Fibroblast of lung (primary cell): ENCODE data around the gene ANKS1B.

Experiments
- EZH2 ChIP-seq: IDR thresholded peaks from 2 replicates; pipeline ENCODE4 v1.5.1; 2012; ENCODE audit warnings: low read length, control low read depth, mild to moderate bottlenecking; ENCODE audit errors: missing control alignments
- TF ChIP-seq, protein P1 (sequence below), 2 donors: IDR thresholded peaks in 1 of 2; conservative IDR thresholded peaks in 1 of 2; 1 replicate in 1 of 2; 2 replicates in 1 of 2; pipeline ENCODE4 v1.5.1; 2011 to 2012; ENCODE audit warnings: low read length in 2 of 2, control low read depth in 1 of 2, inconsistent platforms in 1 of 2, low read depth in 1 of 2, mild to moderate bottlenecking in 1 of 2

- TF ChIP-seq, protein P1, sequence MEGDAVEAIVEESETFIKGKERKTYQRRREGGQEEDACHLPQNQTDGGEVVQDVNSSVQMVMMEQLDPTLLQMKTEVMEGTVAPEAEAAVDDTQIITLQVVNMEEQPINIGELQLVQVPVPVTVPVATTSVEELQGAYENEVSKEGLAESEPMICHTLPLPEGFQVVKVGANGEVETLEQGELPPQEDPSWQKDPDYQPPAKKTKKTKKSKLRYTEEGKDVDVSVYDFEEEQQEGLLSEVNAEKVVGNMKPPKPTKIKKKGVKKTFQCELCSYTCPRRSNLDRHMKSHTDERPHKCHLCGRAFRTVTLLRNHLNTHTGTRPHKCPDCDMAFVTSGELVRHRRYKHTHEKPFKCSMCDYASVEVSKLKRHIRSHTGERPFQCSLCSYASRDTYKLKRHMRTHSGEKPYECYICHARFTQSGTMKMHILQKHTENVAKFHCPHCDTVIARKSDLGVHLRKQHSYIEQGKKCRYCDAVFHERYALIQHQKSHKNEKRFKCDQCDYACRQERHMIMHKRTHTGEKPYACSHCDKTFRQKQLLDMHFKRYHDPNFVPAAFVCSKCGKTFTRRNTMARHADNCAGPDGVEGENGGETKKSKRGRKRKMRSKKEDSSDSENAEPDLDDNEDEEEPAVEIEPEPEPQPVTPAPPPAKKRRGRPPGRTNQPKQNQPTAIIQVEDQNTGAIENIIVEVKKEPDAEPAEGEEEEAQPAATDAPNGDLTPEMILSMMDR (conservative IDR thresholded peaks at IDR 0.05 in 1 of 2, IDR thresholded peaks at IDR 0.05 in 1 of 2; ENCODE audit: low read depth in 1 of 2, low read length in 2 of 2) = no peak
- no peak for TF ChIP-seq EZH2
Observed at GRCh38 chr12:99054601-99055128, 930.1 kb downstream of the ANKS1B start.
